Trophoblast cell (in vitro differentiated cells and primary cell): Measurements from ENCODE around the gene SORCS1.

Experiments used
- DNase-seq, 2 donors: peaks; one replicate each; pipeline ENCODE4 v3.0.0-alpha.2; 2016
- H2AFZ ChIP-seq: 2 replicates; pipeline ENCODE4 v1.6.1; 2013; ENCODE audit warnings: low read length, moderate library complexity, mild to moderate bottlenecking; ENCODE audit not compliant: insufficient read depth, poor library complexity
- H2AK5ac ChIP-seq: 2 replicates; pipeline ENCODE4 v1.6.1; 2013; ENCODE audit warnings: mild to moderate bottlenecking, low read length
- H2BK120ac ChIP-seq: 2 replicates; pipeline ENCODE4 v1.6.1; 2013; ENCODE audit warnings: low read length, mild to moderate bottlenecking, moderate library complexity; ENCODE audit not compliant: insufficient read depth, poor library complexity
- H2BK12ac ChIP-seq: 2 replicates; pipeline ENCODE4 v1.6.1; 2013; ENCODE audit warnings: mild to moderate bottlenecking, low read length, moderate library complexity
- H2BK5ac ChIP-seq: 2 replicates; pipeline ENCODE4 v1.6.1; 2013; ENCODE audit warnings: low read length, low read depth, moderate library complexity, mild to moderate bottlenecking; ENCODE audit not compliant: poor library complexity
- H3K14ac ChIP-seq: 2 replicates; pipeline ENCODE4 v1.6.1; 2013; ENCODE audit warnings: mild to moderate bottlenecking, low read length
- H3K18ac ChIP-seq: 2 replicates; pipeline ENCODE4 v1.6.1; 2013; ENCODE audit warnings: mild to moderate bottlenecking, low read length
- H3K23ac ChIP-seq: 2 replicates; pipeline ENCODE4 v1.6.1; 2013; ENCODE audit warnings: low read length
- H3K27ac ChIP-seq: 2 replicates; pipeline ENCODE4 v1.5.1; 2013; ENCODE audit warnings: low read depth, mild to moderate bottlenecking, inconsistent platforms, low read length, moderate library complexity
- H3K27me3 ChIP-seq: 2 replicates; pipeline ENCODE4 v1.6.1; 2013; ENCODE audit warnings: inconsistent platforms, mild to moderate bottlenecking, low read length, moderate library complexity; ENCODE audit not compliant: insufficient read depth
- H3K36me3 ChIP-seq, 2 experiments: 1 replicate in 1 of 2; 2 replicates in 1 of 2; pipeline ENCODE4 v1.6.1; 2013; ENCODE audit warnings: low read length in 2 of 2, mild to moderate bottlenecking in 2 of 2, moderate library complexity in 1 of 2; ENCODE audit not compliant: insufficient read depth in 2 of 2, control insufficient read depth in 1 of 2
- H3K4ac ChIP-seq: 2 replicates; pipeline ENCODE4 v1.6.1; 2013; ENCODE audit warnings: low read depth, mild to moderate bottlenecking, low read length, moderate library complexity
- H3K4me1 ChIP-seq, 2 experiments: 1 replicate in 1 of 2; 2 replicates in 1 of 2; pipeline ENCODE4 v1.6.1; 2013; ENCODE audit warnings: low read length in 2 of 2, mild to moderate bottlenecking in 2 of 2, moderate library complexity in 1 of 2; ENCODE audit not compliant: insufficient read depth in 2 of 2, control insufficient read depth in 1 of 2
- H3K4me2 ChIP-seq: 2 replicates; pipeline ENCODE4 v1.6.1; 2013; ENCODE audit warnings: inconsistent platforms, mild to moderate bottlenecking, low read length, moderate library complexity
- H3K4me3 ChIP-seq: 2 replicates; pipeline ENCODE4 v1.5.1; 2013; ENCODE audit warnings: mild to moderate bottlenecking, low read depth, low read length, inconsistent platforms
- H3K79me1 ChIP-seq: one replicate; pipeline ENCODE4 v1.6.1; 2013; ENCODE audit warnings: low read length
- H3K79me2 ChIP-seq: 2 replicates; pipeline ENCODE4 v1.6.1; 2013; ENCODE audit warnings: low read length, mild to moderate bottlenecking; ENCODE audit not compliant: control insufficient read depth, insufficient read depth, poor library complexity
- H3K9ac ChIP-seq: 2 replicates; pipeline ENCODE4 v1.6.1; 2013; ENCODE audit warnings: mild to moderate bottlenecking, low read length
- H3K9me3 ChIP-seq: 2 replicates; pipeline ENCODE4 v1.6.1; 2013; ENCODE audit warnings: low read depth, mild to moderate bottlenecking, control low read depth, inconsistent platforms, low read length; ENCODE audit not compliant: insufficient read depth
- H4K12ac ChIP-seq: 2 replicates; pipeline ENCODE4 v1.6.1; 2013; ENCODE audit warnings: low read depth, mild to moderate bottlenecking, low read length, moderate library complexity
- H4K8ac ChIP-seq: 2 replicates; pipeline ENCODE4 v1.6.1; 2013; ENCODE audit warnings: low read depth, mild to moderate bottlenecking, low read length, moderate library complexity
- H4K91ac ChIP-seq: one replicate; pipeline ENCODE4 v1.6.1; 2013; ENCODE audit warnings: low read depth, mild to moderate bottlenecking, low read length, moderate library complexity
- WGBS: extraction: QIAGEN DNeasy Blood & Tissue Kit; methylation state at CpG from one replicate; pipeline ENCODE4 v1.1.7; 2013; ENCODE audit warnings: missing lambda C conversion rate; ENCODE audit not compliant: insufficient read length, insufficient coverage; ENCODE audit errors: extremely low coverage; 5-methylcytosine and 5-hydroxymethylcytosine counted together

SORCS1 gene

GRCh38 chr10:106716381-106716780 lies 448.1 kb downstream of the SORCS1 start:
- Histone ChIP-seq H3K23ac (no peak overlapping the region), H3K18ac (no peak overlapping the region), H2BK12ac (no peak overlapping the region), H2AK5ac (no peak overlapping the region), H2AFZ (no peak overlapping the region), H3K4me2 (no peak overlapping the region), H3K4me3 (no peak overlapping the region), H4K12ac (no peak overlapping the region), H4K91ac (no peak overlapping the region), H3K79me2 (no peaks in the 10 kb centered on the region), H3K14ac (no peak overlapping the region), H2BK5ac (no peak overlapping the region), H3K27ac (no peak overlapping the region), H3K79me1 (no peaks in the 10 kb centered on the region), H4K8ac (no peak overlapping the region), H3K9ac (no peak overlapping the region), H3K9me3 (no peaks in the 10 kb centered on the region), H3K4ac (no peak overlapping the region), H3K4me1 (no peaks in the 10 kb centered on the region), H3K36me3 (no peaks in the 10 kb centered on the region), H3K27me3 (no peaks in the 10 kb centered on the region), H2BK120ac (no peak overlapping the region)
- no CpG with 5 or more reads among the region's 1 CpG for WGBS
- DNase-seq = no peak

GRCh38 chr10:106714734-106715555 lies 449.6 kb downstream of the SORCS1 start:
- H3K4me1 ChIP-seq = no peaks in the 10 kb centered on the region
- H3K23ac ChIP-seq = no peak overlapping the region
- no peak overlapping the region for H3K4me3 ChIP-seq
- no CpG with 5 or more reads among the region's 6 CpGs for WGBS
- no peaks in the 10 kb centered on the region for H3K27me3 ChIP-seq
- DNase-seq = no peak
- no peak overlapping the region for H4K91ac ChIP-seq
- no peak overlapping the region for H2AFZ ChIP-seq
- H3K79me1 ChIP-seq = no peaks in the 10 kb centered on the region
- H3K9ac ChIP-seq = no peak overlapping the region
- no peak overlapping the region for H4K12ac ChIP-seq
- H3K14ac ChIP-seq = no peak overlapping the region
- no peak overlapping the region for H2BK5ac ChIP-seq
- H3K4ac ChIP-seq = no peak overlapping the region
- H3K18ac ChIP-seq = no peak overlapping the region
- no peak overlapping the region for H2BK120ac ChIP-seq
- no peak overlapping the region for H2BK12ac ChIP-seq
- no peak overlapping the region for H2AK5ac ChIP-seq
- no peaks in the 10 kb centered on the region for H3K79me2 ChIP-seq
- H3K9me3 ChIP-seq = no peaks in the 10 kb centered on the region
- no peak overlapping the region for H3K4me2 ChIP-seq
- H3K36me3 ChIP-seq = no peaks in the 10 kb centered on the region
- H3K27ac ChIP-seq = no peak overlapping the region
- H4K8ac ChIP-seq = no peak overlapping the region

GRCh38 chr10:106713846-106714245 lies 450.7 kb downstream of the SORCS1 start:
- Histone ChIP-seq H3K27me3 (no peaks in the 10 kb centered on the region), H2AFZ (no peak overlapping the region), H3K4ac (no peak overlapping the region), H2BK120ac (no peak overlapping the region), H3K9me3 (no peaks in the 10 kb centered on the region), H3K27ac (no peak overlapping the region), H3K4me2 (no peak overlapping the region), H3K79me2 (no peaks in the 10 kb centered on the region), H2BK12ac (no peak overlapping the region), H3K79me1 (no peaks in the 10 kb centered on the region), H3K4me1 (no peaks in the 10 kb centered on the region), H2BK5ac (no peak overlapping the region), H3K14ac (no peak overlapping the region), H3K36me3 (no peaks in the 10 kb centered on the region), H4K91ac (no peak overlapping the region), H2AK5ac (no peak overlapping the region), H3K4me3 (no peak overlapping the region), H3K18ac (no peak overlapping the region), H4K8ac (no peak overlapping the region), H3K9ac (no peak overlapping the region), H4K12ac (no peak overlapping the region), H3K23ac (no peak overlapping the region)
- WGBS = no CpG with 5 or more reads among the region's 2 CpGs
- DNase-seq = no peak

GRCh38 chr10:106712988-106713387 lies 451.5 kb downstream of the SORCS1 start:
- WGBS = no CpG with 5 or more reads among the region's 1 CpG

More at GRCh38 chr10:106712988-106713387, 451.5 kb downstream of the SORCS1 start:
- H3K79me2 ChIP-seq = no peaks in the 10 kb centered on the region
- no peaks in the 10 kb centered on the region for H3K36me3 ChIP-seq
- H4K12ac ChIP-seq = no peak overlapping the region
- H3K79me1 ChIP-seq = no peaks in the 10 kb centered on the region
- H3K14ac ChIP-seq = no peak overlapping the region
- H3K18ac ChIP-seq = no peak overlapping the region
- no peak overlapping the region for H2AFZ ChIP-seq
- H2BK12ac ChIP-seq = no peak overlapping the region
- H2BK120ac ChIP-seq = no peak overlapping the region
- no peaks in the 10 kb centered on the region for H3K9me3 ChIP-seq
- no peak overlapping the region for H3K4me2 ChIP-seq
- no peak overlapping the region for H3K23ac ChIP-seq
- H2AK5ac ChIP-seq = no peak overlapping the region
- H3K4me3 ChIP-seq = no peak overlapping the region
- no peak overlapping the region for H3K4ac ChIP-seq
- H3K27ac ChIP-seq = no peak overlapping the region
- H2BK5ac ChIP-seq = no peak overlapping the region
- no peak overlapping the region for H4K91ac ChIP-seq
- no peak overlapping the region for H3K9ac ChIP-seq
- no peaks in the 10 kb centered on the region for H3K4me1 ChIP-seq
- no peak for DNase-seq
- H4K8ac ChIP-seq = no peak overlapping the region
- no peaks in the 10 kb centered on the region for H3K27me3 ChIP-seq
